Measurements from ENCODE around the gene PAN3. TPM values are rescaled to one million over a fixed set of nuclear protein-coding genes. Genes with fewer than 3 reads are reported as not detected.

The PAN3 gene
- total RNA-seq, 4 donors from 2014 or later: 18.4 to 42.9 (median 20.2) TPM

DNA sequence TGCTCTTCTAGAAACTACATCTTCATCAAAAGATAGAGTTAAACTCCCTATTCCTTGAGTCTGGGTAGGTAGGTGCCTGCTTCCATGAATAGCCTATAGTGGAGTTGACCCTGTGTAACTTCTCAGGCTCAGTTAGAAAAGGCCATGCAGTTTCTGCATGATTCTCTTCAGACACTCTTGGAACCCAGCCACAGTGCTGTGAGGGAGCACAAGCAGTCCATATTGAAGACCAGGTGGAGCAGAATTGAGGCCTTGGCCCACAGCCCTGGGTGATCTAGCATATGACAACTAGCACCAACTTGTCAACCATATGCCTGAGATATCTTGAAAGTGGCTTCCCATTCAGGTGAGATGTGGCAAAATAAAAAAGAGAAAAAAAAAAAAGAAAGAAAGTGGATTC is 10.3 kb upstream of the PAN3 start:
- H3K36me3 ChIP-seq: no peaks in the 10 kb centered on the region
- no peak overlapping the region for H3K27ac ChIP-seq
- intact Hi-C loops (cut with DNase I): no loop called here
- no peaks in the 10 kb centered on the region for H3K9me3 ChIP-seq
- no peak overlapping the region for H3K4me3 ChIP-seq
- DNase-seq: no peak
- TF ChIP-seq POLR2A (IDR thresholded peaks at IDR 0.05): no peak
- TF ChIP-seq, protein P1, sequence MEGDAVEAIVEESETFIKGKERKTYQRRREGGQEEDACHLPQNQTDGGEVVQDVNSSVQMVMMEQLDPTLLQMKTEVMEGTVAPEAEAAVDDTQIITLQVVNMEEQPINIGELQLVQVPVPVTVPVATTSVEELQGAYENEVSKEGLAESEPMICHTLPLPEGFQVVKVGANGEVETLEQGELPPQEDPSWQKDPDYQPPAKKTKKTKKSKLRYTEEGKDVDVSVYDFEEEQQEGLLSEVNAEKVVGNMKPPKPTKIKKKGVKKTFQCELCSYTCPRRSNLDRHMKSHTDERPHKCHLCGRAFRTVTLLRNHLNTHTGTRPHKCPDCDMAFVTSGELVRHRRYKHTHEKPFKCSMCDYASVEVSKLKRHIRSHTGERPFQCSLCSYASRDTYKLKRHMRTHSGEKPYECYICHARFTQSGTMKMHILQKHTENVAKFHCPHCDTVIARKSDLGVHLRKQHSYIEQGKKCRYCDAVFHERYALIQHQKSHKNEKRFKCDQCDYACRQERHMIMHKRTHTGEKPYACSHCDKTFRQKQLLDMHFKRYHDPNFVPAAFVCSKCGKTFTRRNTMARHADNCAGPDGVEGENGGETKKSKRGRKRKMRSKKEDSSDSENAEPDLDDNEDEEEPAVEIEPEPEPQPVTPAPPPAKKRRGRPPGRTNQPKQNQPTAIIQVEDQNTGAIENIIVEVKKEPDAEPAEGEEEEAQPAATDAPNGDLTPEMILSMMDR (IDR thresholded peaks at IDR 0.05): no peak
- no peaks in the 10 kb centered on the region for H3K4me1 ChIP-seq
- H3K27me3 ChIP-seq: no peaks in the 10 kb centered on the region

DNA sequence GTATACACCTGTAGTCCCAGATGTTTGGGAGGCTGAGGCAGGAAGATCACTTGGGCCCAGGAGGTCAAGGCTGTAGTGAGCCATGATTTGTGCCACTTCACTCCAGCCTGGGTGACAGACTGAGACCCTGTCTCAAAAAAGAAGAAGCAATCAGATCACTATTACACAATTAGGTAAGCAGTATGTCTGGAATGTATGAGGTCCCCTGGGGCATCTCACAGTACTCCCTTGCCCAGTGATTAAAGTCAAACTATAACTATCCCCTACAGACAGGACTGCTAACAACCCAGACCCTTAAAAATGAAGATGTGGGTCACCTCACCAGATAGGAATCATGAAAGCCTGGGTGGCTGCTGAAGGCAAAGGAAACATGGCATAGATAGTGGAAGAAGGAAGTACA is 9.4 kb upstream of the PAN3 start:
- Histone ChIP-seq H3K4me3 (no peak overlapping the region), H3K27me3 (no peaks in the 10 kb centered on the region), H3K36me3 (no peaks in the 10 kb centered on the region), H3K27ac (no peak overlapping the region), H3K4me1 (no peaks in the 10 kb centered on the region), H3K9me3 (no peaks in the 10 kb centered on the region)
- intact Hi-C loops (cut with DNase I): no loop called here
- DNase-seq: no peak
- no peak for TF ChIP-seq POLR2A (IDR thresholded peaks at IDR 0.05)
- TF ChIP-seq, protein P1 (IDR thresholded peaks at IDR 0.05): no peak

DNA sequence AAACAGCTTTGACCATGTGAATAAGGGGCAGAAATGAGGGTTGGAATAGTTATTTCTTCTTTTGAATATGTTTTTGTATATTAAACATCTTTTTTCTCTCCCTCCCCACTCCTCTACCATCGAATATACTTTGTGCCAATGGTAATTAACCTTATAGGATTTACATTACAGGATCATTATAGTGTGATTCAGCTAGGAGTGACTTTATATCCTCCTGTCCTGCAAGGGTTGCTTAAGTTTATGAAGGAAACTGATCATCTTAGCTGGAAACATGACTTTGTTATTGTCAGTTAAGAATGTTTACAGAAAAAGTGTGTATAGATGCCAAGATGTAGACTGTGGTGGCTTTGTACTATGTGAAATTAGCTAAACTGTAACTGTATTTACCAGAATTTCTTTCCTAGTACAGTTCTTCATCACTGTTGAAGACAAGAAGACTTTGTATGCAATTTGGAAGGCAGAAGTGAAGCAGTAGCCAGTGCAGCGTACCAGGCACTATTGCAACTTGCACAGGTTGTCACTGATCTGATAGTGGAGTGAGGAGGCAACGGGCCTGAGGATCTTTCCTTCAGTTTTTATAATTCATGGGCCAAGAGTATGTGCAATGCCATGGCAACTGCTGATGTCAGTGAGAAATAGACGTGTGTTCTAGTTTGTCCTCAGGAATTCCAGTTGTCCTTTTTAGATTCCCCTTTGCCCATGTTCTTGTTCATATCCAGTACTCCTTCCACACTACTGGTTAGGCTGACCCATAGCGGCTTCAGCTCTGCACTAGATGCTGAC is 8.2 kb upstream of the PAN3 start:
- Histone ChIP-seq H3K4me3 (no peak overlapping the region), H3K9me3 (no peaks in the 10 kb centered on the region), H3K36me3 (no peaks in the 10 kb centered on the region), H3K27ac (no peak overlapping the region), H3K4me1 (no peaks in the 10 kb centered on the region), H3K27me3 (no peaks in the 10 kb centered on the region)
- no peak for DNase-seq
- intact Hi-C loops (cut with DNase I): no loop called here
- WGBS, 2 donors: 49 to 52% methylated on average over 5 of the region's 5 CpGs
- TF ChIP-seq, protein P1 (IDR thresholded peaks at IDR 0.05): no peak
- no peak for TF ChIP-seq POLR2A (IDR thresholded peaks at IDR 0.05)

DNA sequence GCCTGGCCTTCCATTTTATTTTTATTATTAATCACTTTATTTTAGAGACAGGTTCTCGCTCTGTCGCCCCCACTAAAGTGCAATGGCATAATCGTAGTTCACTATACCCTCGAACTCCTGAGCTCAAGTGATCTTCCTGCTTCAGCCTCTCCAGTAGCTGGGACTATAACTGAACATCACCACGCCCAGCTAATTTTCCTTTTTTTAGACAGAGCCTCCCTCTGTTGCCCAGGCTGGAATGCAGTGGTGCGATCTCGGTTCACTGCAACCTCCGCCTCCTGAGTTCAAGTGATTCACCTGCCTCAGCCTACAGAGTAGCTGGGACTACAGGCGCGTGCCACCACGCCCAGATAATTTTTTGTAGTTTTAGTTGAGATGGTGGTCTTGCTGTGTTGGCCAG is 6.7 kb upstream of the PAN3 start:
- Histone ChIP-seq H3K4me1 (peaks cover 0 to 3% (median 0%) of the 10 kb centered on the region in 3 donors), H3K4me3 (no peak overlapping the region), H3K36me3 (no peaks in the 10 kb centered on the region), H3K9me3 (no peaks in the 10 kb centered on the region), H3K27me3 (no peaks in the 10 kb centered on the region), H3K27ac (no peak overlapping the region)
- intact Hi-C loops (cut with DNase I): no loop called here
- no peak for DNase-seq
- 71 to 83% methylated on average over 11 of the region's 11 CpGs for WGBS, 2 donors
- TF ChIP-seq, protein P1 (IDR thresholded peaks at IDR 0.05): no peak
- TF ChIP-seq POLR2A (IDR thresholded peaks at IDR 0.05): no peak

DNA sequence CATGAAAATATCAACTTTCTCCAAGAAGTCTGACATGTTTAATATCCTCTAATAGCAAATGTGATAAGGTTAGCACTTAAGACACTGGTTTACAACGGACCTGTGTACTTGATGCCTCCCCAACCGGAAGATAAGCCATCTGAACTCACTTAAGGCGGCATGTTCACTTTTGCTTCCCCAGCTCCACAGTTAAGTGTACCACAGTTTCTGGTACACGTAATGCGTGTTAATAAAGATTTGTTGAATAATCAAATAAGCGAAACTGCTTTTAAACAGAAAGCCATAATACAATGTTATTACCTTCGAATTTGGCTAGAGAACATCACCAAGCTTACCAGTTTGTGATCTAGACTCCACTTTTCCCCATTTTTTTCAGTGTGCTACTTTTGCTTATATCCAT is 1.4 kb upstream of the PAN3 start:
- Histone ChIP-seq H3K36me3 (no peaks in the 10 kb centered on the region), H3K9me3 (no peaks in the 10 kb centered on the region), H3K27me3 (no peaks in the 10 kb centered on the region), H3K27ac (peak overlapping the region in 2 of 4 donors; percentile 99), H3K4me3 (peak overlapping the region; percentile 90 to 98 (median 96)), H3K4me1 (peaks cover 3 to 37% (median 10%) of the 10 kb centered on the region in 3 donors)
- WGBS, 2 donors: 34 to 44% methylated on average over 7 of the region's 7 CpGs
- no peak for DNase-seq
- intact Hi-C loops (cut with DNase I): no loop called here
- no peak for TF ChIP-seq POLR2A (IDR thresholded peaks at IDR 0.05)
- TF ChIP-seq, protein P1 (IDR thresholded peaks at IDR 0.05): no peak
